K562 treated with DMSO at 1 percent for 12 hours (cell line): ENCODE results near the gene DNAI2. TPM values are rescaled to one million over a fixed set of nuclear protein-coding genes. Genes with fewer than 3 reads are reported as not detected.

ENCODE experiments used
- total RNA-seq: library from RNA; unstranded; fragments of 300-600 nt; gene quantifications from 2 replicates; pipeline ENCODE4 v1.2.3, GENCODE V29; 2022; ENCODE audit not compliant: insufficient read depth

The DNAI2 gene
- not detected in 2 replicates for total RNA-seq

GRCh38 chr17:74274060-74274708 is at the start of gene DNAI2:
Gene DNAI2, plus strand, starts transcription at chr17:74274234. Its CDS starts 7,584 bp downstream, at chr17:74281818.

GRCh38 chr17:74325743-74326379 is 51.8 kb downstream of the DNAI2 start, which contains the start of gene KIF19:
Gene KIF19, plus strand, starts transcription at chr17:74326226. Its CDS starts 124 bp downstream, at chr17:74326350.

GRCh38 chr17:74361230-74362068 is 87.4 kb downstream of the DNAI2 start, which contains the start of gene BTBD17:
Gene BTBD17, minus strand, starts transcription at chr17:74361868. Its CDS starts 49 bp downstream, at chr17:74361819.

Other genes with a start within 250 kb of the DNAI2 start
- gene RPL38, start 70.6 kb upstream of the DNAI2 start, total RNA-seq = 2,318 and 2,797 TPM in 2 replicates
- gene TTYH2, start 60.7 kb upstream of the DNAI2 start, total RNA-seq = 1.3 and 2.0 TPM in 2 replicates
- 0.83 TPM in 1 of 2 replicates, not detected in the other for gene KIF19, start 52.0 kb downstream of the DNAI2 start, total RNA-seq
- not detected in 2 replicates for gene BTBD17, start 87.6 kb downstream of the DNAI2 start, total RNA-seq
- gene GPR142, start 93.3 kb downstream of the DNAI2 start, total RNA-seq = not detected in 2 replicates
- 10.6 and 16.3 TPM in 2 replicates for gene GPRC5C, start 157.9 kb downstream of the DNAI2 start, total RNA-seq
- 2.2 and 3.8 TPM in 2 replicates for gene CD300A, start 192.4 kb downstream of the DNAI2 start, total RNA-seq